ENCODE data around the gene GMPR2.

Gene GMPR2

GRCh38 chr14:24254630-24255392 is 22.1 kb downstream of the GMPR2 start:
- DNase-seq, result no peak

GRCh38 chr14:24255438-24255837 is 22.7 kb downstream of the GMPR2 start:
- DNase-seq, result no peak

- DNase-seq, result no peak
Measured at GRCh38 chr14:24255931-24256711, 23.4 kb downstream of the GMPR2 start.

- no peak for DNase-seq
Measured at GRCh38 chr14:24256960-24257359, 24.2 kb downstream of the GMPR2 start.

- DNase-seq, result no peak
Measured at GRCh38 chr14:24258119-24258518, 25.4 kb downstream of the GMPR2 start.

- DNase-seq, result no peak
Measured at GRCh38 chr14:24258548-24259265, 26.0 kb downstream of the GMPR2 start.

- DNase-seq, result no peak
Measured at GRCh38 chr14:24259282-24260025, 26.7 kb downstream of the GMPR2 start.

GRCh38 chr14:24260026-24260779 is 27.5 kb downstream of the GMPR2 start:
- no peak for DNase-seq

- DNase-seq, result no peak
Measured at GRCh38 chr14:24260780-24261157, 28.0 kb downstream of the GMPR2 start.

GRCh38 chr14:24261256-24261968 is 28.7 kb downstream of the GMPR2 start:
- no peak for DNase-seq

- no peak for DNase-seq
Measured at GRCh38 chr14:24261969-24262327, 29.2 kb downstream of the GMPR2 start.

GRCh38 chr14:24262821-24263733 is 30.3 kb downstream of the GMPR2 start, which contains the start of gene TGM1:
Gene TGM1 (minus strand): TSS chr14:24263177. CDS start chr14:24262352, 825 bp downstream.
- DNase-seq, result no peak

GRCh38 chr14:24263848-24264247 is 31.1 kb downstream of the GMPR2 start:
- DNase-seq, result no peak

- no peak for DNase-seq
Measured at GRCh38 chr14:24264298-24264697, 31.6 kb downstream of the GMPR2 start.

GRCh38 chr14:24266344-24267244 is 33.9 kb downstream of the GMPR2 start:
- DNase-seq, result no peak

GRCh38 chr14:24267516-24267915 is 34.8 kb downstream of the GMPR2 start:
- no peak for DNase-seq

- DNase-seq, result no peak
Measured at GRCh38 chr14:24268225-24268624, 35.5 kb downstream of the GMPR2 start.

GRCh38 chr14:24269368-24269767 is 36.6 kb downstream of the GMPR2 start:
- no peak for DNase-seq

- DNase-seq, result no peak
Measured at GRCh38 chr14:24269910-24270536, 37.3 kb downstream of the GMPR2 start.
